Heart right ventricle (tissue), 16 donors: Measurements from ENCODE around the gene ZNF71. TPM values are rescaled to one million over a fixed set of nuclear protein-coding genes. Genes with fewer than 3 reads are reported as not detected.

Experiments
- ATAC-seq, 8 donors: fragments of 200-7000 bp; cut with Tn5 transposase; one replicate each; pipeline ENCODE4 v1.9.1; 2020; ENCODE audit warnings: mild to moderate bottlenecking in 8 of 8, moderate library complexity in 8 of 8, moderate number of reproducible peaks in 1 of 8
- DNase-seq, 2 donors: peaks; one replicate each; pipeline ENCODE4 v3.0.0-alpha.2; 2020
- H3K27ac ChIP-seq, 10 donors: fragments of 200-600 bp; sonication (generic) in 2 of 10; one replicate each; pipeline versions ENCODE4 v1.5.0 to v1.8.0; 2020 to 2022; ENCODE audit warnings: mild to moderate bottlenecking in 3 of 10
- H3K27me3 ChIP-seq, 7 donors: fragments of 200-600 bp; one replicate each; pipeline ENCODE4 v1.8.0; 2021 to 2022; ENCODE audit warnings: mild to moderate bottlenecking in 2 of 7
- H3K36me3 ChIP-seq, 9 donors: fragments of 200-600 bp; sonication (generic) in 1 of 9; one replicate each; pipeline versions ENCODE4 v1.5.0 to v1.8.0; 2020 to 2022; ENCODE audit warnings: mild to moderate bottlenecking in 2 of 9
- H3K4me1 ChIP-seq, 9 donors: fragments of 200-600 bp; sonication (generic) in 1 of 9; one replicate each; pipeline versions ENCODE4 v1.5.0 to v1.8.0; 2020 to 2022; ENCODE audit warnings: mild to moderate bottlenecking in 4 of 9
- H3K4me3 ChIP-seq, 10 donors: fragments of 200-600 bp; sonication (generic) in 2 of 10; one replicate each; pipeline versions ENCODE4 v1.5.0 to v1.8.0; 2020 to 2022; ENCODE audit warnings: mild to moderate bottlenecking in 7 of 10, moderate library complexity in 2 of 10
- H3K9me3 ChIP-seq, 11 donors: fragments of 200-600 bp in 10 of 11; sonication (generic) in 2 of 11; one replicate each; pipeline versions ENCODE4 v1.5.0 to v1.8.0; 2013 to 2022; ENCODE audit warnings: mild to moderate bottlenecking in 2 of 11, control low read depth in 1 of 11, moderate library complexity in 1 of 11
- CTCF ChIP-seq, 9 donors: fragments of 200-600 bp; sonication (generic) in 2 of 9; IDR thresholded peaks; one replicate each; pipeline versions ENCODE4 v1.5.0 to v1.8.0; 2021 to 2022; ENCODE audit warnings: antibody characterized with exemption in 9 of 9, mild to moderate bottlenecking in 5 of 9, moderate library complexity in 1 of 9
- WGBS, 2 donors: extraction: QIAGEN DNeasy Blood & Tissue Kit; methylation state at CpG; one replicate each; pipeline ENCODE4 v1.1.7; 2013; ENCODE audit warnings: inconsistent platforms in 1 of 2; 5-methylcytosine and 5-hydroxymethylcytosine counted together
- intact Hi-C, 10 donors: fragments of 100-400 bp; cut with DNase I; formaldehyde crosslinking; loops; one replicate each; pipeline versions ENCODE4 v1.11.1 to v1.14.2; 2022
- polyA plus RNA-seq, 2 donors: library from polyadenylated mRNA; stranded (reverse); fragments of 200-250 nt; gene quantifications; one replicate each; pipeline ENCODE4 v1.2.3, GENCODE V29; 2013
- total RNA-seq, 10 donors: library from RNA; stranded (reverse); fragmentation: NEBNext Ultra II Directional in 3 of 10; extraction: Animal tissue kit (Norgen Biotek cat#: 25700) in 3 of 10; gene quantifications; one replicate each; pipeline versions ENCODE4 v1.2.1 to v1.2.4, GENCODE V29; 2021 to 2023
- donor health status: Arrhythmogenic right ventricular cardiomyopathy.
- donor health status: ischemic (EF 13 %, LVEDD 7.1; RV severe dilation, severe dysfunction).
- donor health status: healthy with polysubstance abuse.
- donor health status: DM: no; HTN: yes; CAD: no.
- donor health status: DM: no; HTN: no; CAD: no.
- donor health status: ischemic (EF 25% LVEDD 6.9; RV normal size, moderate dysfunction).
- donor health status: ischemic (EF 25% LVEDD 5.7; RV mildly dilated, moderate dysfunction).
- donor health status: healthy.
- donor health status: DM: yes; HTN: yes; CAD: no.
- donor health status: Ischemic cardiomyopathy.
- donor health status: ischemic (EF 35%, LVEDD 5.7; RV mildly dilated, moderate dysfunction).
- donor health status: nonischemic (EF 11% LVEDD 7.7; RV severe dilation, severe dysfunction).
- donor health status: DM: yes; HTN: yes; CAD: no.
- donor health status: PGD.
- donor health status: ischemic (EF 29% LVEDD 5.4; RV normal size, mild dysfunction).
- donor health status: nonischemic (EF 23%, LVEDD 6.1; RV moderate dilation, normal function).

ZNF71 gene
- total and polyA plus RNA-seq, 12 donors: 2.9 to 7.2 (median 6.1) TPM

GRCh38 chr19:56633021-56633420 lies 37.9 kb downstream of the ZNF71 start:
- Histone ChIP-seq H3K27ac (no peak overlapping the region), H3K9me3 (peaks cover 0 to 97% (median 12%) of the 10 kb centered on the region in 11 donors), H3K4me3 (no peak overlapping the region), H3K27me3 (no peaks in the 10 kb centered on the region), H3K4me1 (no peaks in the 10 kb centered on the region), H3K36me3 (peaks cover 0 to 4% (median 0%) of the 10 kb centered on the region in 9 donors)
- ATAC-seq: no peak
- no peak for DNase-seq
- intact Hi-C loops: no loop called here
- WGBS, 2 donors: 18 to 30% methylated on average over 1 of the region's 1 CpG
- TF ChIP-seq CTCF (IDR thresholded peaks at IDR 0.05): no peak

GRCh38 chr19:56637976-56638555 lies 43.0 kb downstream of the ZNF71 start:
- intact Hi-C loops: no loop called here
- Histone ChIP-seq H3K36me3 (peaks cover 0 to 4% (median 0%) of the 10 kb centered on the region in 9 donors), H3K4me3 (no peak overlapping the region), H3K9me3 (peaks cover 0 to 76% (median 5%) of the 10 kb centered on the region in 11 donors), H3K27me3 (peaks cover 0 to 11% (median 6%) of the 10 kb centered on the region in 7 donors), H3K27ac (no peak overlapping the region), H3K4me1 (no peaks in the 10 kb centered on the region)
- peak; percentile 79 to 89 for DNase-seq
- no peak for TF ChIP-seq CTCF (IDR thresholded peaks at IDR 0.05)
- ATAC-seq: peak; percentile 88 to 96 (median 93)
- WGBS, 2 donors: 7 to 12% methylated on average over 21 of the region's 21 CpGs

- no peak for TF ChIP-seq CTCF (IDR thresholded peaks at IDR 0.05)
- peaks cover 0 to 74% (median 0%) of the 10 kb centered on the region in 11 donors for H3K9me3 ChIP-seq
- no peak overlapping the region for H3K4me3 ChIP-seq
- H3K27me3 ChIP-seq: peaks cover 5 to 23% (median 18%) of the 10 kb centered on the region in 7 donors
- ATAC-seq (no peak), DNase-seq (no peak)
- no peak overlapping the region for H3K27ac ChIP-seq
- WGBS, 2 donors: 25 to 33% methylated on average over 7 of the region's 7 CpGs
- intact Hi-C loops: no loop called here
- peaks cover 0 to under 1% (median 0%) of the 10 kb centered on the region in 9 donors for H3K36me3 ChIP-seq
- H3K4me1 ChIP-seq: no peaks in the 10 kb centered on the region
Measured at GRCh38 chr19:56639217-56639616, 44.1 kb downstream of the ZNF71 start.

- intact Hi-C loops: no loop called here
- DNase-seq (no peak), ATAC-seq (peak in 1 of 8 donors; percentile 22)
- Histone ChIP-seq H3K9me3 (peaks cover 0 to 56% (median 0%) of the 10 kb centered on the region in 11 donors), H3K36me3 (no peaks in the 10 kb centered on the region), H3K27ac (no peak within 1 kb of the TSS), H3K4me1 (no peaks in the 10 kb centered on the region), H3K27me3 (peaks cover 5 to 30% (median 24%) of the 10 kb centered on the region in 7 donors), H3K4me3 (no peak within 1 kb of the TSS)
- TF ChIP-seq CTCF (IDR thresholded peaks at IDR 0.05): no peak
- WGBS, 2 donors: 11% methylated on average over 58 to 60 of the region's 60 CpGs
Measured at GRCh38 chr19:56642711-56643459, 47.8 kb downstream of the ZNF71 start, which contains the start of gene SMIM17. Gene SMIM17 (plus strand): TSS chr19:56643159. CDS start chr19:56645668, 2,509 bp downstream.
